ENCODE data around the gene SNX14.

DNA sequence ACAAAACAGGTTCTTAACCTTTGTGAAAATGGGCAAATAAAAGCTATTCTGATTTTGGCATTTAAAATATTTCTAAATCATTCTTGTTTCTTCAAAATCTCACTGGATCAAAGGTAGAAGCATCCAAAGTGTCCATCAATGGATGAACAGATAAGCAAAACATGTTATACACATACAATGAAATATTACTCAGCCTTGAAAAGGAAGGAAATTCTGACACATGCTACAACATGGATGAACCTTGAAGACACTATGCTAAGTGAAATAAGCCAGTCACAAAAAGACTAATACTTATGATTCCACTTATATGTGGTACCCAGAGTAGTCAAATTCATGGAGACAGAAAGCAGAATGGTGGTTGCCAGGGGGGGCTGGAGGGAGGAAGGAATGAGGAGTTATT, 45.9 kb downstream of the SNX14 start:
- TF ChIP-seq POLR2AphosphoS5 (IDR thresholded peaks at IDR 0.05; ENCODE audit: low read depth, low read length): no peak
- TF ChIP-seq POLR2A (IDR thresholded peaks at IDR 0.05; ENCODE audit: low read depth, low read length): no peak
- no peak for TF ChIP-seq TAF1 (IDR thresholded peaks at IDR 0.05; ENCODE audit: low read depth, low read length)
- TF ChIP-seq SPI1 (IDR thresholded peaks at IDR 0.05; ENCODE audit: low read depth, low read length): no peak
- no peak for TF ChIP-seq PAX5 (IDR thresholded peaks at IDR 0.05; ENCODE audit: insufficient read depth, low read length, severe bottlenecking)
- TF ChIP-seq POU2F2 (IDR thresholded peaks at IDR 0.05; ENCODE audit: low read depth, low read length): no peak

Data from GM12891 (cell line).